Activated naive CD4-positive, alpha-beta T cell treated with anti-CD3 and anti-CD28 coated beads, Interleukin-2, amount 50 U/mL, for 16 hours (primary cell): ENCODE results near the gene SV2C.
"Not testable (repeated sequence)": the region's sequence is repeated elsewhere in the genome, so short reads cannot be mapped to it uniquely, and the experiment has no call there.

ENCODE experiments used
- DNase-seq: peaks from one replicate; pipeline ENCODE4 v3.0.0-alpha.2; 2020

SV2C gene

DNA sequence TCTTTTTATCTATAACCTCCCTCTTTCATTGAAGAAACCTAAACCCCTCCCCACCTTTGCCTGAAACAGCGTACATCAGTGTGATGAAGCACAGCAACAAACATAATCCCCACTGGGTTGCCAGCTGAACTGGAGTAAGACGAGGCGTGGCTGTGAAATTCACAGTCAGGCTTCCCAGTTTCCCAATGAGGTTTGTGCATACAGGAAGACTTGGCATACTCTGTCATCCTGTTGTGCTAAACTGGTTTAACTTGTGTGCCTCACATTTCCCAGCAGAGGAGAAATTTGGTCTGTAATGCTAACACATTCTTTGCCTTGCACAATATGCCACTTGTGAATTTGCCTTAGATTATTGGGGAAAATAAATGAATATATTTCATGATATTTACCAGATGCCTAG lies 121.5 kb downstream of the SV2C start:
- DNase-seq: no peak

DNA sequence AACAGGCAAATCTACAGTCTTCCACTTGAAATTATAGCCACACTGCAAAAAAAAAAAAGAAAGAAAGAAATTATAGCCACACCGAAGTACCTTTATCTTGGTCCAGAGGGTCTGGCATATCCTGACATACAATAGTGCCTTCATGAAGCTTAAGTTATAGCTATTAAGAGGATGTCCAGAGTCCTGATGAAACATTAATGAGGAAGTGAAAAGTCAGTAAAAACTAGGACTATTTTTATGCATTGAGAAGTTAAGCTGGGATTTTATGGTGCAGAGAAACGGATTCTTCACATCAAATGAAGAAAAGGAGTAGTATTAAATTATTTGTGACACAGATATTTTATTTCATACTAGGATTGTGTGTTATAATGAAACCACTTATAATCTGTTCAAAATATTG lies 123.9 kb downstream of the SV2C start:
- no peak for DNase-seq

DNA sequence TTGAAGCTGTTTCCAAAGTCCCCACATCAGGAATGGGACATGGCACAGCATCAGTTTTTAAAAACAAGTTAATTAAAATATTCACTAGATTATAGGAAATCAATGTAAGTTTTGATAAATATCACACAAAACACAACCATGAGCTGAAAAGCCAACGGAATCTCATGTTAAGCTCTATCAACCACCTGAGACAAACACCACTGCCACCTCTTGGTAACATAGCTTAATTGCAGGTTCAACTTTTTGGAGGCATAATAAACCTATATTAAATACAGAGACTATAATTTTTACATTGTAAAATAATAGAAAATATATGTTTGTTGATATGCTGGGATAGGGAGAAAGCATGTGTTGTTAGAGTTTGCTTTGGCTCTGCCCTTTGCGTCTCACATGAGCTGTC lies 126.1 kb downstream of the SV2C start:
- DNase-seq: no peak

DNA sequence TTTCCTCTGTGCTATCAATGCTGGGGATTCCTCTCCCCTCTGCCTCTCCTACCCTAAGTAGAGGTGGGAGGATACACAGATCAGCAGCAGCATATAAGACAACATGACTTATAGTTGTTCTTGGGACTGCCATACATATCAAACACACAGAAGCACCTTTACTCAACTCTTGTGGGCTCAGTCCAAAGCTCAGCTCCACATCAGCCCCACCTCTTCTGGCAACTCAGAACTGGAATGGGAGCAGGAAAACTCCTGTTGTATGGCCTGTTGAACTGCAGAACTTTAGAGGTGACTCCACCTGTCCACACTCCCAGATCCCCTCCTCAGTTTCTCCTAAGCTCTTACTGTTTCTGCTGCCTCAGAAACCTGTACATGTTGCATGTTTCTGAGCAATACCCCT lies 127.8 kb downstream of the SV2C start:
- DNase-seq: no peak

DNA sequence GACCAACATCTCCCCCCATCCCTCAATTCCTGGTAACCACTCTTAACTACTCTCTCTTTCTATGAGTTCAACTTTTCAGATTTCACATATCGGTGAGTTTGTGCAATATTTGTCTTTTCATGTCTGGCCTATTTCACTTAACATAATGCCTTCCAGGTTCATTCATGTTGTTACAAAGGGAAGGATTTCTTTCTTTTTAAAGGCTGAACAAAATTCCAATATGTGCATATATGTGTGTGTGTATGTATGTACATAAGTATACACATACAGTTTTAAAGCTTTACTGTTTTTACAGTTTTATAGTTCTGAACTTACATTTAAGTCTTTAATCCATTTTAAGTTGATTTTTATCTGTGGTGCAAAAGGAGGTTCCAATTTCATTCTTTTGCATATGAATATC lies 130.7 kb downstream of the SV2C start:
- no peak for DNase-seq

DNA sequence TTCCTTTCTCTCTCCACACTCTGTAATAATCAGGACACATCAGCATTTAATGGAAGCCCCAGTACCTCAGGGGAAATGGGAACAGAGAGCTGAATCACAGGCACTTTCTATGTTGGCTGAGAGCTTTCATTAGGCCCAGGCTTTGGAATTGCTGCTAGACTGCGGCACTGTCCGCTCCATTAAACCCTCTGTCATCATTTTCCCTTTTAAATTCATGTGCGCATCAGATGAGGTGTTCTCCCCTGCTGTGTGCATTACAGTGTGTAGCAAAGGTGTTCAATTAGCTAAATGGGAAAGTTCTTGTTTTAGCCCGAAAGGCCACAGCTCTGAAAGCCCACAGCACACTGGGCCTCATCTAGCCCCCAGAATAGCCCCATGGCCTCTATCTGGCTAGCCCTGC lies 133.6 kb downstream of the SV2C start:
- no peak for DNase-seq

DNA sequence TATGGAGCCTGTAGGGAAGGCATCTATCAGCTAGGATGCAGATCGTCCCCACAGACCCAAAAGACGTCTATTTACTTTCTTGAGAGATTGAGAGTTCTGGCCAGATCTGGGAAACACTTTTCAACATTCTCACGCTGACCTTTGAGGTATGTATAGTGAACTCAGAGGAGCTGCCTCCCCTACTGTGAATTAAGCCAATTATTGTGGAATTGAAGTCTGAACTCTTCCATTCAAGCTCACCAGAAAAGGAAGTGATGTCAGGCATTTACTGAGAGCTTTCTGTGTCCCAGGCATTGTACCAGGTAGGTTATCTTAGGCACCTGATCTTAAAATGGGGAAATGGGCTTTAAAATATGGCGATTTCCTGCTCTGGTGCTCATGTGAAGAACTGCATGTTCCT lies 136.5 kb downstream of the SV2C start:
- DNase-seq: no peak

DNA sequence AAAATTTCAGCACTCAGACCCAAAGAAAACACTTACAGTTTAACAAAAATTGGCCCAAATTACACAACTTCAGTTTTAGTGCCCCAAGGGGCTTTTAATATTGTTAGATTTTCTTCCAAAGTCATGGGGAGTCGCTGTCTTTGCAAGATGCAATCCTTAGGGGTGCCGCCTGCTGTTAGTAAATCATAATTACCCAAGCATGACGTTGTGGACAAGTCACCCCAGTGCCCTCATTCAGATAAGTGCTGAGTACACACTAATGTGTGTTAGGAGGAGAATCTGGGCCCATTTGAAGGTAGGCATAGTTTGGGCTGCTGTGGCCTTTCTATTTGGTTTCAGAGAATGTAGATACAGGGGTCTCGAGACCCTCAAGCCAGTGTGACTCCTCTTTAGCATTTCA lies 138.1 kb downstream of the SV2C start:
- no peak for DNase-seq

DNA sequence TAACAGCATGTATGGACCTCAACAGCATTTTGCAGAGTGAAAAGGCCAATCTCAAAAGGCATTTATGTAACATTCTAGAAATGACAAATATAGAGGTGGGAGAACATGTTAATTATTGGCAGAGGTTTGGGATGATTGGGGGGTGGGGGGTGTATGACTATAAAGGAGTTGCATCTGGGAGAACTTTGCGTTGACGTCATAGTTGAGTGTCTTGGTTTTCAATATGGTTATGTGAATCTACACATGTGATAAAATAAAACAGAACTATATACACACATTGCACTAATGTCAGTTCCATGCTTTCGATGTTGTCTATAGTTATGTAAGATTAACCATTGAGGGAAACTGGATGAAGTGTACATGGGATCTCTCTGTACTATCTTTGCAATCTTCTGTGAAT lies 139.1 kb downstream of the SV2C start:
- DNase-seq: no peak

DNA sequence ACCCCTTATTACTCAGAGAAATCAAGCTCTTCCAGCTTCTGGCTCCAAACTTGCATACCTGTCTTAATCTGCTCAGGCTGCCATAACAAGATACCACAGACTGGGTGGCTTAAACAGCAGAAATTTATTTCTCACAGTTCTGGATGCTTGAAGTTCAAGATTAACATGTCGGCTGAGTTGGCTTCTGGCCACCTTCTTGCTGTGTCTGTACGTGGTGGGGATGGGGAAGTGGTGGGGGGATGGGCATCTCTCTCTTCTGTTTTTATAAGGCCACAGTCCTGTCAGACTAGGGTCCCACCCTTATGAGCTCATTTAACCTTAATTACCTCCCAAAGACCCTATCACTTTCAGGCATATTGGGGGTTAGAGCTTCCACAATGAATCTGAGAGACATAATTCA lies 140.5 kb downstream of the SV2C start:
- DNase-seq: no peak

DNA sequence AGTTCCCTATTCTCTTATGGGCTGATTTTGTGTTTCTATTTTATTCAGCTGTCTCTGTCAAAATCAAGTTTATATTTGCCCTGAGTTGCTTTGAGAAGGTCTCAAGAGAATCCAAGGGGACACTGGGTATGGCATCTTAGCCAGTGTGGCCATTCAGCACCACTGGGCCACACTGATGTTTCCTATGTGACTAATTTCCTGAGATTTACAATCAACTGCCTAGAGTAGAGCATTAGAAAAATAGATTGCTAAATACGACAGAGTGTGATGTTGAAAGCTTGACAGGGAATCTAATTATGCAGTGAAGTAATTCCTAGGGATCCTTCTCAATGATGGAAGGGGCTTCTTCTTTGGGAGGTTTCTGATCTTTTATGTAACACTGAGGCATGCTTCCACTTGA lies 141.7 kb downstream of the SV2C start:
- no peak for DNase-seq

DNA sequence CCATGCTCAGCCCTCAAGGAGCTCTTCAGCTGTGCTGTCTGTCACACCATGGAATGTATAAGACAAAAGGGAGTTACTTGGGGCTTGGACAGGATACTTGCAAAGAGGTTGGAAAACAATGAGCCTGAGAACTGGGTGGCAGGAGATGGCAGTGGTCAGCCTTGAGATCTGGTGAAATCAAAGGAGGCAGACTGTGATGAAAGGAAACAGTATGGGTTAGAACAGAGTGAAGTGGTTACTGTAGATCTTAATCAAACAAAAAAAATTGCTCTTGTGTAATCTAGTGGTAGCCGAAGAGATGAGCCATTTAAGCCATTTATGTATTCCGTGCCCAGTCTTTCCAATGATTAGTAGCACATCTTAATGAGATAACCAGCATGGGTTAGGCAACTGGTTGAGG lies 142.2 kb downstream of the SV2C start:
- DNase-seq: no peak

DNA sequence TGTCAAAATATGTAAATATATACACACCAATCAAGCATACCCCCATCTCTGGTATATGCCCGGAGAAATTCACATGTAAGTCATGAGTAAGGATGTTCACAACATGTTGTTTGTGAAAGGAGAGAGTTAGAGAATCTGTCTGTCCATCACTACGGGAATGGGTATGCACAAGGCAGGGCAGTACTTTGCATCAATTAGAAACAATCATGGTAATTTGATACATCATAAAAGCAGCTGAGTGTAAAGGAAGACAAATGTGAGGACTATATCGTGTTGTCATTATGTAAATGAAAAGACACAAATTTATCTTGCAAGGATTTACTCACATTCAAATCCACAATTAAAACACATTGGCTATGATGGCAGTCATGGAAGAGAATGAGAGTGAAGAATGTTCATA lies 146.7 kb downstream of the SV2C start:
- no peak for DNase-seq

DNA sequence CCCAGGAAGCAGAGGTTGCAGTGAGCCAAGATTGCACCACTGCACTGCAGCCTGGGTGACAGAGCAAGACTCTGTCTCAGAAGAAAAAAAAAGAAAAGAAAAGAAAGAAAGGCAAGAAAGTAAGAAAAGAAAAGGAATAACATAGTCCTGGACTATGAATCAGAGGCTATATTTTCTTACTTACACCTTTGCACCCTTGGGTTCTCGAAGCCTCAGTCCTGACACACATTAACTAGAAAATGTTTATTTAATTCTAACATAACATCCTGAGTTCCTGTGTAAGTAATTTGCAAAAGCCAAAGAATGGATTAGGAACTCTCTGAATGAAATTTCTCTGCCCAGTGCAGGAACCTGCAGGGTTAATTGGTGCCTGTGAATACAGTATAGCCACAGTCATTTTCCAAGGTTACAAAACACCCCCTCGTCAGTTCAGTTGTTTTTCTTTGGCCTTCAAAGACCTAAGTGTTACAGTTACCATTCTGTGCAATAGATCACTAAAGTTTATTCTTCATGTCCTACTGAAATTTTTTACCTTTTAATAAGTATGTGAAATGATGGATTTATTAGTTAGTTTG lies 147.6 kb downstream of the SV2C start:
- no peak for DNase-seq

DNA sequence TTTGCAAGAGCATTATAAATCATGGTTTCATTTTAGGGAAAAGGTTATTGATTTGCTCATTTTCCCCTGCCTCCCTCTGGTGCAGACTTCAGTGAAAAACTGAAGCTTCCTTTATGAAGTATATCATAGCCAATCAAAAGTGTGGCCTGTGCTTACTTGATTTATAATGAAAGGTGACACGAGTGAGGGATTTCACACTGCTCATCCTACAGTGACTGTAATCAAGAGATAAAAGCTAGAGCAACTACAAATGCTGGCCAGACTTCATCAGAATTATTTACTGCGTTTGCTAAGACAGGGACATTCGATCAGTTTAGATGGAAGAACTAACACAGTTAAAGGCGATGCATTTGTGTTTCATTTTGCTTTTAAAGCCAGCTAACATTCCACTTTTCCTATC lies 151.5 kb downstream of the SV2C start:
- no peak for DNase-seq

DNA sequence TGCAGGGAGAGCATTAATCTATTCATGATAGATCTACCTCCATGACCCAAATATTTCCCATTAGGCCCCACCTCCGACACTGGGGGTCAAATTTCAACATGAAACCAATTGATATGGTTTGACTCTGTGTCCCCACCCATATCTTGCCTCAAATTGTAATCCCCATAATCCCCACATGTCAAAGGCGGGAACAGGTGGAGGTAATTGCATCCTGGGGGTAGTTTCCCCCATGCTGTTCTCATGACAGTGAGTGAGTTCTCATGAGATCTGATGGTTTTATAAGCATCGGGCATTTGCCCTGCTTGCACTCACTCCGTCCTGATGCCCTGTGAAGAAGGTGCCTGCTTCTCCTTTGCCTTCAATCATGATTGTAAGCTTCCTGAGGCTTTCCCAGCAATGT lies 153.5 kb downstream of the SV2C start:
- no peak for DNase-seq

DNA sequence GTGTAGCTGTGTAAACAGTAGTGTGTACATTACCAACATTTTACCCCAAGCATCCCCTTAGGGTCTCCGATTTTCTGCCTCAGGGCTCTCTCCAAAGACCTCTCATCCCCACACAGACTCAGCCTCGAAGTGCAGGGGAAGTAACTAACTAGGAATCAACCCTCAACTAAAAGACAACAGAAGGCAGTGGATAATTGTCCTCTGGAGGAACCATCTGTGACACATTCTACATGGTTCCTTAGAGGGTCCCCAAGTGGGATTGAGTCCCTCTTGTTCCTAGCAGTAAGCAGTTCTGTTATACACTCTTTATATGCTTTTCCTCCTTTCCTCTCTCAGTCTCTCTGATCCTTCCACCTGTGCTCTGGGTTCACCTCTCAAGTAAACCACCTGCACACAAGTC lies 157.2 kb downstream of the SV2C start:
- no peak for DNase-seq

DNA sequence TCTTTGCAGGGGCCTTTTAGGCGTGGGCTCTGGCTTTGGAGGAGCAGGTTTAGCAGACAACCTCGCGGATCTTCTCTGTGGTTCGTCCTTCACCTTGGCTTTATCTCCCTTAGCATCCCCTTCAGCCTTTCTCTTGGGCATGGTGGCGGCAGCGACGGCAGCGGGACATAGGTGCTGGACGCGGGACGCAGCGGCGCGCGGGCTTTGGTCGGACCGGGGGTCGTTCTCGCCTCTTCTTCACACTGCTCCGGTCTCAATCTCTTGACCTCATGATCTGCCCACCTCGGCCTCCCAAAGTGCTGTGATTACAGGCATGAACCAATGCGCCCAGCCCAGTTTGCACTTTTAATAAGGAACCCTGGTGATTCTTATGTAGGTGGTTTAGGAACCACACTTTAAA lies 159.0 kb downstream of the SV2C start:
- DNase-seq: not testable (repeated sequence)

DNA sequence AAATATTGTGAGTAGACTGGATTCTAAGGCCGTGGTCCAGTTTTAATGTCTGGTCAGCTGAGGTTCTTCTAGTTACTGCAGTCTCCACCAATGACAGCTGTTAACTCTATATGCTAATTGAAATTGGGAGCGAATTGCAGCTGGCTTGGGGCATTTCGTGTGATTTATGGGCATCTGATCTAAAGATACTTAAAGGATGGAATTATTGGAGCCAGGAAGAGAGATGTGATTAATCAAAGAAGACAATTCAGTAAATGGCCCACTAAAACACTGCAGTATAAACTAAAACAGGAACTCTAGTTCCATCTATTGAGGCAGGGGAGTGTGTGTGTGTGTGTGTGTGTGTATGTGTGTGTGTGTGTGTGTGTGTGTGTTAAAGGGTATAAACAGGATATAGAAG lies 162.4 kb downstream of the SV2C start:
- DNase-seq: no peak

DNA sequence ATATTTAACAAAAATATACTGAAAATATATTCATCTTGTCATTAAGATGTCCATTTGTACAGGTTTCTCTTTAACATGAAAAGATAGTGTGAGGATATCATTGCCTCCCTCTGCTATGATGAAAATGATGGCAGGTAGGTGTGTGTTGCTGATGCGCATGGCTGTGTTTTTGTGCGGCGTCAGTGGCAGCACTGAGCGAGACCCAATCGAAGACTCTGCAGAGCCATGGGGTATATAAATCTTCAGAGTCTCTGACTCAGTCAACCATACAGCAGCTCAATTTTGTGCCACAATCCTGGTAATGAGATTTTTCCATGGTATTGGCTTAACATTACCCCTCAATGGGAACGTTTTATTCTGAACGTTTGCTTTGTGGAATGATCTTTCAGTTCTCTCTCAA lies 166.4 kb downstream of the SV2C start:
- DNase-seq: no peak

DNA sequence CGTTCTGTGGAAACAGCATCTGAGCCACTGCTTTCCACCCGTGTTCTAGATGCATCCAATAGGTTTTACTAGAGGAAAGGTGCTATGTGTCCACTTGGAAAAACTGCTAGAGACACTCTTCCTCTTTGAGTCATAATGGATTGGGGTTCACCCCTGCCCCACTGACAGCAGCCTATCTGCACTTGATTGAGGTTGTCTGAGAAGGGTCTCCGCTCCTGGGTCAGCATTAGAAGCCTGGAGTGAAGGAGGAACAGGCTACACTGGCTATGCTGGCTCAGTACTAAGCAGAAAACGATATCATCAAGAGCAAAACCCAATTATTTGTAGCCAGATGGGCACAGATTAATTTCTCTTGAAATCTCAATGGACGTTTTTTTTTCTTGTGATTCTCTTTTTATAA lies 167.3 kb downstream of the SV2C start:
- no peak for DNase-seq

DNA sequence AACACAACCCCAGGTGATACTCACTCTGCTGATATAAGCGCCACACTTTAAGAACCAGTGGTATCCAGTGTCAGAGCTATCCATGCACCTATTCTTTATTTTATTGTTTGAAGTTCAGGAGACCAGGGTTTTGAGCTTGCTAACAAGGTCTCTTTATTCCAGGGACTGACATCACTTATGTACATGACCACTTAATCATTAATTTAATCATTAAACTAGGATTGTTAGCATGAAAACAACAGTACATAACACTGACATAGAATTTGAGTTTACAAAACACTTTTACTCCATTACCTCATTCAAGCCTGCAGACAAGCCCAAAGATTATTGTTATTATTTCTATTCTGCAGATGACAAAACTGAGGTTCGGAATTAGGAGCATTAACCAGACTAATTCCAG lies 168.5 kb downstream of the SV2C start:
- DNase-seq: no peak

DNA sequence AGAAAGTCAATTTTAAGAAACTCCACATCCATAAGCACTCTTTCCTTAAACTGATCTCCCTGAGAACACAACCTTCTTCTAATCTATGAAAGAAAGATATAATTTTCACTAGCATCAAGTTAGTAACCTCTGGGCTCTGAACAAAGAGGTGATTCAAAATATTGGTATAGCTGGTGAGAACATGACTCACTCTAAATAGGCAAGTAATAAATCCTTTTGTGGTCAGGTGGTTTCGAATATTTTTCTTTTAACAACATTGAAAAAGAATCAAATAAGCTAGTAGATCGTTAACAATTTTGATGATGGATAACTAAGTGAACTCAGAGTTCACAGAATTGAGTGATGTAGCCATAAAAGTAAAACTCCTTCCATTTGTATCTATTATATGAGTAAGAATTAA lies 169.3 kb downstream of the SV2C start:
- no peak for DNase-seq

DNA sequence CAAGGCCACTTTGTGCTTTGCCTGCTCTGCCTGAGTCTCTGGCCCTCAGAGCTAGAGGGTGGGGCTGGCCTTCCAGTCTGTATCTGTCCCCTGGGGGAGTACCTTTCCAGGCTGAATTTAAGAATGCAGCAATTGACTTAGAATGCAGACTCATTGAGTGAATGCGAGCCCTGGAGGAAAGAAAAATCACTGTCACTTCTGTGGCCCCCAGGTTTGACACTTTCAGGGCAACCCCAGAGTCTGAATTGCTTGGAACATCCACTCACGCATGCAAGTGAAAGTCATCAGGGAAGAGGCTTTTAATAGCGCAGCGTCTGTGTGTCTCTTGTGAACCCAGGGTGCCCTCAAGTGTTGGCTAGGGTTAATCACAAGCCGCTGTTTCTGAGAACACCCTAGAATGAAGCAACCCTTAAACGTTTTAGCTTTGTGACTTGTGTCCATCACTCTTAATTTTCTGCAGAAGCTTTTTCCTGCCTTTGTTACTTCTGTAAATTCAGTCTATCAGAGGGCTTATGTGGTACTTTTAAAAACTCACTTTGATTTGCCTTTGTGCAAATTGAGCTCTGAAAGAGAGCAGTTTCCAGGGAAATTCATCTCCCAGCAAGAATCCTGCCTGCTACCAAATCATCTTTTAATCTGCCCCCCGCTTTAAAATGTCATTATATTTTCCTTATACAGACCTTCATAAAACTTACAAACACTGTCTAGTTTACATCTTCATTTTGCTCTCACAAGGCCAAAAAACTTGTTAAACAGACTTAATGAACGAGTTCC lies 173.1 kb downstream of the SV2C start:
- peak; percentile 51 for DNase-seq

DNA sequence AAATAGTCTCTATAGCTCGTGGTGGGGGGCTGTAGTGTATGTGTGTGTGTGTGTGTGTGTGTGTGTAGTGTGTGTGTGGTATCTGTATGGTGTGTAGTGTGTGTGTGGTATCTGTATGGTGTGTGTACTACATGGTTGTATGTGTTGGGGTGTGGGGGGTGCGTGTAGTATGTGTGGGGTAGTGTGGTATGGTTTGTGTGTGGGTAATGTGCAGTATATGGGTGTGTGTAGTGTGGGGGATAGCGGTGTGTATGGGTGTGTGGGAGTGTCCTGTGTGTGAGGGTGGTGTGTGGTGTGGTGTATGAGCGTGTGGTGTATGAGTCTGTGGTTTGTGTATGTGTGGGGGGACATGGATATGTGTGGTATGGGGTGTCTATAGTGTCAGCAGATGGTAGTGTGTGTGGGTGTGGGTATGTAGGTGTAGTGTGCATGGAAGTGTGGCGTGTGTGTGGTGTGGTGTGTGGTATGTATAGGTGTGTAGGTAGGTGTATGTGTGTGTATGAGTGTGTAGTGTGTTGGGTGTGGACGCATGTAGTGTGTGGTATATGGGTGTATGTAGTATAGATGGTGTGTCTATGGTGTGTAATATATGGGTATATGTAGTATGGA lies 174.1 kb downstream of the SV2C start:
- no peak for DNase-seq
